Endodermal cell (in vitro differentiated cells): ENCODE data around the gene DOCK2. TPM values are rescaled to one million over a fixed set of nuclear protein-coding genes. Genes with fewer than 3 reads are reported as not detected.

Experiments used
- DNase-seq: peaks from one replicate; pipeline ENCODE4 v3.0.0-alpha.2; 2017
- H3K27ac ChIP-seq: 2 replicates; pipeline ENCODE4 v1.5.1; 2013; ENCODE audit warnings: mild to moderate bottlenecking, low read depth, low read length, moderate library complexity
- H3K27me3 ChIP-seq: 2 replicates; pipeline ENCODE4 v1.6.1; 2013; ENCODE audit warnings: mild to moderate bottlenecking, low read length, moderate library complexity; ENCODE audit not compliant: insufficient read depth, control insufficient read depth, poor library complexity, severe bottlenecking
- H3K36me3 ChIP-seq: 2 replicates; pipeline ENCODE4 v1.7.0; 2013; ENCODE audit warnings: mild to moderate bottlenecking, low read length, moderate library complexity; ENCODE audit not compliant: control insufficient read depth, insufficient read depth
- H3K4me1 ChIP-seq: one replicate; pipeline ENCODE4 v1.7.0; 2013; ENCODE audit warnings: low read length; ENCODE audit not compliant: control insufficient read depth, insufficient read depth
- H3K4me3 ChIP-seq: 2 replicates; pipeline ENCODE4 v1.5.1; 2013; ENCODE audit warnings: mild to moderate bottlenecking, low read length, moderate library complexity
- H3K9ac ChIP-seq: 2 replicates; pipeline ENCODE4 v1.6.1; 2013; ENCODE audit warnings: mild to moderate bottlenecking, low read length, moderate library complexity; ENCODE audit not compliant: poor library complexity, severe bottlenecking; ENCODE audit errors: extremely low read depth
- H3K9me3 ChIP-seq: 2 replicates; pipeline ENCODE4 v1.6.1; 2013; ENCODE audit warnings: mild to moderate bottlenecking, low read length, moderate library complexity; ENCODE audit not compliant: control insufficient read depth
- H3K27ac Mint-ChIP-seq: 2 replicates; pipeline ENCODE4 v1.8.0; 2020; ENCODE audit warnings: mixed read lengths
- H3K27me3 Mint-ChIP-seq: 2 replicates; pipeline ENCODE4 v1.8.0; 2021; ENCODE audit warnings: mild to moderate bottlenecking, mixed read lengths; ENCODE audit not compliant: insufficient read depth
- H3K36me3 Mint-ChIP-seq: 2 replicates; pipeline ENCODE4 v1.8.0; 2020; ENCODE audit warnings: low read depth, mixed read lengths
- H3K4me1 Mint-ChIP-seq: 2 replicates; pipeline ENCODE4 v1.8.0; 2020; ENCODE audit warnings: mixed read lengths
- H3K4me3 Mint-ChIP-seq: 2 replicates; pipeline ENCODE4 v1.8.0; 2020; ENCODE audit warnings: mild to moderate bottlenecking, moderate library complexity, mixed read lengths
- H3K9me3 Mint-ChIP-seq: 2 replicates; pipeline ENCODE4 v1.8.0; 2020; ENCODE audit warnings: mild to moderate bottlenecking, mixed read lengths
- WGBS, 2 experiments: methylation state at CpG; one replicate each; pipeline versions ENCODE4 v1.1.5 to v1.1.7; 2013; ENCODE audit warnings: missing lambda C conversion rate in 2 of 2, mixed read lengths in 1 of 2; ENCODE audit not compliant: insufficient coverage in 1 of 2, insufficient read length in 1 of 2; 5-methylcytosine and 5-hydroxymethylcytosine counted together
- total RNA-seq, 2 donors: library from RNA; stranded (reverse); fragmentation: NEBNext Ultra II Directional in 1 of 2; extraction: Animal tissue kit (Norgen Biotek cat#: 25700) in 1 of 2; gene quantifications; 2 replicates in 1 of 2; 3 replicates in 1 of 2; pipeline ENCODE4 v1.2.1, GENCODE V29; 2021
- TF ChIP-seq, protein P1 (sequence below): fragments of 200-600 bp; sonication (generic); conservative IDR thresholded peaks from 2 replicates; pipeline ENCODE4 v1.5.0; 2021; ENCODE audit warnings: antibody characterized with exemption, mild to moderate bottlenecking

The DOCK2 gene
- total RNA-seq, 2 donors from 2014 or later, result 2.6 to 3.9 TPM

DNA sequence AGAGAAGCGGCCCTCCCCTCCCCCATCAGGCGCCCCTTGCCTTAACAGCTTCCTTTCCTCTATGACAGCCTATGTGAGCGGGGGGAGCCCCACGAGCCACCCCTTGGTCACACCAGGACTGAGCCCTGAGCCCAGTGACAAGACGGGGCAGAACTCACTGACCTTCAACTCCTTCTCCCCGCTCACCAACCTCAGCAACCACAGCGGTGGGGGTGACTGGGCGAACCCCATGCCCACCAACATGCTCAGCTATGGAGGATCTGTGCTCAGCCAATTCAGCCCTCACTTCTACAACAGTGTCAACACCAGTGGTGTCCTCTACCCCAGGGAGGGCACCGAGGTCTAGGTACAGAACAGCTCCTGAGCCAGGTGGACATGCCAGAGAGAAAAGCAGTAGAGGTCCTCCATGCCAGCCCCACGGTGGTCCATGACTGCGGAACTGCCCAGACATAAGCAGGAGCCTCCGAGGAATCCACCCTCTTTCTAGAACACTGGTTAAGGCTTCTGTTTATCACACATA lies 471.3 kb downstream of the DOCK2 start:
- peaks cover 47% of the 10 kb centered on the region for H3K27me3 Mint-ChIP-seq
- 93 to 100% methylated on average over 5 to 12 of the region's 12 CpGs for WGBS, 2 experiments
- Histone ChIP-seq H3K4me1 (peaks cover 19% of the 10 kb centered on the region), H3K4me3 (no peak overlapping the region), H3K36me3 (no peaks in the 10 kb centered on the region), H3K27me3 (no peaks in the 10 kb centered on the region), H3K9ac (no peak overlapping the region), H3K27ac (no peak overlapping the region), H3K9me3 (no peaks in the 10 kb centered on the region)
- H3K27ac Mint-ChIP-seq, result peak overlapping the region; percentile 70
- no peak for DNase-seq
- H3K9me3 Mint-ChIP-seq, result no peaks in the 10 kb centered on the region
- TF ChIP-seq, protein P1, sequence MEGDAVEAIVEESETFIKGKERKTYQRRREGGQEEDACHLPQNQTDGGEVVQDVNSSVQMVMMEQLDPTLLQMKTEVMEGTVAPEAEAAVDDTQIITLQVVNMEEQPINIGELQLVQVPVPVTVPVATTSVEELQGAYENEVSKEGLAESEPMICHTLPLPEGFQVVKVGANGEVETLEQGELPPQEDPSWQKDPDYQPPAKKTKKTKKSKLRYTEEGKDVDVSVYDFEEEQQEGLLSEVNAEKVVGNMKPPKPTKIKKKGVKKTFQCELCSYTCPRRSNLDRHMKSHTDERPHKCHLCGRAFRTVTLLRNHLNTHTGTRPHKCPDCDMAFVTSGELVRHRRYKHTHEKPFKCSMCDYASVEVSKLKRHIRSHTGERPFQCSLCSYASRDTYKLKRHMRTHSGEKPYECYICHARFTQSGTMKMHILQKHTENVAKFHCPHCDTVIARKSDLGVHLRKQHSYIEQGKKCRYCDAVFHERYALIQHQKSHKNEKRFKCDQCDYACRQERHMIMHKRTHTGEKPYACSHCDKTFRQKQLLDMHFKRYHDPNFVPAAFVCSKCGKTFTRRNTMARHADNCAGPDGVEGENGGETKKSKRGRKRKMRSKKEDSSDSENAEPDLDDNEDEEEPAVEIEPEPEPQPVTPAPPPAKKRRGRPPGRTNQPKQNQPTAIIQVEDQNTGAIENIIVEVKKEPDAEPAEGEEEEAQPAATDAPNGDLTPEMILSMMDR, result no peak
- H3K4me1 Mint-ChIP-seq, result peaks cover 75% of the 10 kb centered on the region
- no peak overlapping the region for H3K4me3 Mint-ChIP-seq
- no peaks in the 10 kb centered on the region for H3K36me3 Mint-ChIP-seq

DNA sequence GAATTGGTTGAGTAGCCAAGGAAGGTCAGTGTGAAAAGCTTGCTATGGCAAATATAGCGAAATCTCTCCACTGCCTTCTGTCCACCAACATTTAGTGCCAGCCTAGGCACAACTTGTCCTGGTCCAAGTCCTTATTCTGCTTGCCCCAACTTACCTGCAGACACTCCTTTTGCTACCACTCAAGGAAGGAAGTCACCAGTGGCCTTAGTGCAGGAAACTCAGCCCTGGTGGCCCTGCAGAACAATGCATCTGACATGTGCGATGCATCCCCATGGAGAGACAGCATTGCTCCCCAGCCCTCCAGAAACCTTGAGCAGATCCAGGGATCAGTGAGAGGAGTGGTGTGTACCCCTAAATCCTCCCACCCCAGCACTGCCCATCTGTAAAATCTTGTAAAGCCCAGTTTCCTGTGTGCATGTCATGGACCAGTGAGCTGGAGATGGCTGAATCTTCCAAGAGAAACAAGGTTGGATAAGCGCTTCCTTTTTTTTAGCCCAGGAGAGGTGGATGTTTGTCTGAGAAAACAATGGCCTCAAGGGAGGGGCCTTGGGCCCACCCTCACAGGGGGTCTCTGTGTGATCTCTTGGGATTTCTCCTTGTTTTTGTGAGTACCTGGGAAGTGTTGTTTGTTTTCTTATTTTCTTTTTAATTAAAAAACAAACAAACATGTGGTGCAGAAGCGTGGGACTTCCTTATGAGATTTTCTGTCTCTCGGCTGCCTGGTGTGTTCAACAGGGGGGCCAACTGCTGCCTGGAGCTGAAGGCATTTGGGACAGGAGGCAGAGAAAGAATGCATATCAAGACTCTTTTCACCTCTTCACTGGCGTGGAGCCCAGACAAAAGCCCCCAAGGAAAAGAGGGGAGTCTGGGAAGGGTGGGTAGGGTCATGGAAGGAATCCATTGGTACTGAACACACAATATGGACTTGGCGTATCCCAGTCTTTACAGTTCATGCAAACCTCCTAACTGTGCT lies 472.3 kb downstream of the DOCK2 start:
- Histone ChIP-seq H3K27me3 (no peaks in the 10 kb centered on the region), H3K4me3 (no peak overlapping the region), H3K36me3 (no peaks in the 10 kb centered on the region), H3K9ac (peak overlapping the region; percentile 38), H3K4me1 (peaks cover 19% of the 10 kb centered on the region), H3K9me3 (no peaks in the 10 kb centered on the region), H3K27ac (no peak overlapping the region)
- H3K4me1 Mint-ChIP-seq, result peaks cover 70% of the 10 kb centered on the region
- H3K9me3 Mint-ChIP-seq, result no peaks in the 10 kb centered on the region
- no peaks in the 10 kb centered on the region for H3K36me3 Mint-ChIP-seq
- peaks cover 43% of the 10 kb centered on the region for H3K27me3 Mint-ChIP-seq
- H3K27ac Mint-ChIP-seq, result peak overlapping the region; percentile 96
- 39% methylated on average over 7 of the region's 7 CpGs; no CpG with 5 or more reads in 1 of the 2 experiments for WGBS, 2 experiments
- DNase-seq, result peak; percentile 91
- peak overlapping the region; percentile 3 for H3K4me3 Mint-ChIP-seq
- TF ChIP-seq, protein P1, result peak; percentile 59

DNA sequence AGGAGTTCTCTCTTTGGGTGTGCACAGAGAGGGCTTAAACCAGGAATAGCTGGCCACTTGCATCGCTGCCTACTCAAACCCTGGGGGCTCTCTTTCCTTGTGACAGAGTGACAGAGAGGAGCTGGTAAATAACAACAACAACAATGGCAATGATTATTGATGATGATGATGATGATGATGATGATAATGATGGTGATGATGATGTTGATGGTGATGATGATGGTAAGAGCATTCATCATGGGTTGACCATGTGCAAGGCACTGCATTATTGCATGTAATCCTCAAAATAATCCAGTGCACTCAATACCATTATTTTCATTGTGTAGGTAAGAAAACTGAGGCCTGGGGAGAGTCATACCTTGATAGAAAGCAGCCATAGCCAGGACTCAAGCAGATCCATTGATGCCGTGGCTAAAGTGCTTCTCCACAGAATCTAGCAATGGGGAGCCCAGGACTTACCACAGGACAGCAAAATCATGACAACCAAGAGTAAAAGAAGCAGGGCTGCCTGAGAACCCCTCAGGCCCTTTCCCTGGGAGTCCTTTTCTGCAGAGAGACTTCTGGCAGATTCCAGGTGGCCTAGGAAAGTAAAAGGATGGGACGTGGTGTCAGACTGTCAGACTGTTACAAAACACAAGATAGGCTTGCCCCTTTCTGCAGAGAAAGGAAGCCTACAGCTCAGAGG lies 473.5 kb downstream of the DOCK2 start:
- Histone ChIP-seq H3K9ac (peak overlapping the region; percentile 61), H3K4me1 (peaks cover 12% of the 10 kb centered on the region), H3K36me3 (no peaks in the 10 kb centered on the region), H3K4me3 (no peak overlapping the region), H3K27ac (no peak overlapping the region), H3K9me3 (peaks cover 8% of the 10 kb centered on the region), H3K27me3 (no peaks in the 10 kb centered on the region)
- Mint-ChIP-seq H3K4me1 (peaks cover 63% of the 10 kb centered on the region), H3K4me3 (no peak overlapping the region), H3K9me3 (peaks cover 11% of the 10 kb centered on the region), H3K36me3 (peaks cover 2% of the 10 kb centered on the region), H3K27ac (peak overlapping the region; percentile 96), H3K27me3 (peaks cover 37% of the 10 kb centered on the region)
- WGBS, 2 experiments, result 57 to 58% methylated on average over 3 of the region's 3 CpGs
- DNase-seq, result no peak
- TF ChIP-seq, protein P1, result no peak
